ENCODE data around the gene TTYH1.

GRCh38 chr19:54418030-54418929 lies 3.0 kb downstream of the TTYH1 start:
- TF ChIP-seq CTCF (conservative IDR thresholded peaks at IDR 0.05; ENCODE audit: low read depth, low read length) = no peak
- TF ChIP-seq POLR2A (IDR thresholded peaks at IDR 0.05; ENCODE audit: low read depth, low read length) = no peak

Data from IMR-90 (cell line).